Panc1 (cell line): Measurements from ENCODE around the gene PSMD1. TPM values are rescaled to one million over a fixed set of nuclear protein-coding genes. Genes with fewer than 3 reads are reported as not detected.

Experiments used
- ATAC-seq: fragments of 200-7000 bp; cut with Tn5 transposase; 2 replicates; pipeline ENCODE4 v1.9.1; 2020; ENCODE audit warnings: mild to moderate bottlenecking, moderate library complexity
- BruUV-seq: library from RNA; stranded (reverse); fragments of 400-500 nt; replicated peaks from 2 replicates; lab custom pipeline; 2021; lab: Mats Ljungman, UMichigan
- CTCF ChIA-PET: fragments of 300-600 bp; sonication (Branson Sonifier 250); formaldehyde crosslinking; loops from one replicate; lab custom pipeline; 2022; ENCODE audit warnings: antibody characterized with exemption; lab: Charles Lee
- POLR2A ChIA-PET: fragments of 300-600 bp; sonication (Branson Sonifier 250); formaldehyde crosslinking; loops from one replicate; lab custom pipeline; 2022; ENCODE audit warnings: antibody characterized with exemption; lab: Charles Lee
- DNase-seq: peaks from one replicate; pipeline ENCODE4 v3.0.0-alpha.2; 2010; ENCODE audit warnings: low read depth, low spot score
- H3K27ac ChIP-seq: 2 replicates; pipeline ENCODE4 v1.5.1; 2011; ENCODE audit warnings: mild to moderate bottlenecking, low read length, inconsistent platforms
- H3K27me3 ChIP-seq: fragments of 200-500 bp; sonication (Bioruptor generic); 2 replicates; pipeline ENCODE4 v1.6.0; 2014; ENCODE audit warnings: low read length, inconsistent platforms; ENCODE audit not compliant: control insufficient read depth, insufficient read depth
- H3K36me3 ChIP-seq: fragments of 200-500 bp; sonication (Bioruptor generic); 2 replicates; pipeline ENCODE4 v1.5.1; 2014; ENCODE audit warnings: inconsistent platforms, mild to moderate bottlenecking, low read length, moderate library complexity; ENCODE audit not compliant: control insufficient read depth, insufficient read depth
- H3K4me1 ChIP-seq: 2 replicates; pipeline ENCODE4 v1.5.1; 2011; ENCODE audit warnings: inconsistent platforms, mild to moderate bottlenecking, low read length, moderate library complexity; ENCODE audit not compliant: control insufficient read depth, insufficient read depth
- H3K4me3 ChIP-seq, 2 experiments: 2 replicates each; pipeline ENCODE4 v1.5.1; 2011 to 2012; ENCODE audit warnings: low read depth in 2 of 2, low read length in 2 of 2, mild to moderate bottlenecking in 2 of 2, inconsistent platforms in 1 of 2, moderate library complexity in 1 of 2
- H3K9me3 ChIP-seq: fragments of 200-500 bp; sonication (Bioruptor generic); 2 replicates; pipeline ENCODE4 v1.5.1; 2014; ENCODE audit warnings: low read depth, mild to moderate bottlenecking, inconsistent platforms, low read length, moderate library complexity; ENCODE audit not compliant: control insufficient read depth, insufficient read depth
- CTCF ChIP-seq: fragments of 450-650 bp; IDR thresholded peaks from 2 replicates; pipeline ENCODE4 v1.5.1; 2017; ENCODE audit warnings: mild to moderate bottlenecking
- POLR2AphosphoS5 ChIP-seq: IDR thresholded peaks from 2 replicates; pipeline ENCODE4 v1.6.1; 2012; ENCODE audit warnings: mild to moderate bottlenecking, low read depth, low read length, moderate library complexity
- REST ChIP-seq, 2 experiments: IDR thresholded peaks; 2 replicates each; pipeline ENCODE4 v1.6.1; 2011 to 2012; ENCODE audit warnings: low read depth in 2 of 2, control low read depth in 1 of 2, low read length in 1 of 2, mild to moderate bottlenecking in 1 of 2, moderate library complexity in 1 of 2; ENCODE audit not compliant: insufficient read depth in 1 of 2
- SIN3A ChIP-seq: IDR thresholded peaks from 2 replicates; pipeline ENCODE4 v1.6.1; 2012; ENCODE audit warnings: low read depth, mild to moderate bottlenecking, low read length, moderate library complexity, borderline replicate concordance; ENCODE audit not compliant: insufficient read depth
- TCF7L2 ChIP-seq: IDR thresholded peaks from 2 replicates; pipeline ENCODE4 v1.6.1; 2011; ENCODE audit warnings: mild to moderate bottlenecking, low read depth, low read length, inconsistent platforms
- in situ Hi-C: cut with HindIII; loops from 2 replicates; pipeline ENCODE4 v1.10.0; 2016; ENCODE audit warnings: low sequenced_read_pairs, low pct_unique_long_range_greater_than_20kb
- intact Hi-C: fragments of 100-400 bp; cut with micrococcal nuclease; formaldehyde crosslinking; loops from one replicate; pipeline ENCODE4 v1.10.0; 2022; ENCODE audit not compliant: unreplicated experiment
- total RNA-seq: library from RNA; stranded (reverse); gene quantifications from one replicate; pipeline ENCODE4 v1.2.1, GENCODE V29; 2021; ENCODE audit not compliant: unreplicated experiment

The PSMD1 gene
- total RNA-seq, 1 experiment from 2014 or later: 146 TPM

DNA sequence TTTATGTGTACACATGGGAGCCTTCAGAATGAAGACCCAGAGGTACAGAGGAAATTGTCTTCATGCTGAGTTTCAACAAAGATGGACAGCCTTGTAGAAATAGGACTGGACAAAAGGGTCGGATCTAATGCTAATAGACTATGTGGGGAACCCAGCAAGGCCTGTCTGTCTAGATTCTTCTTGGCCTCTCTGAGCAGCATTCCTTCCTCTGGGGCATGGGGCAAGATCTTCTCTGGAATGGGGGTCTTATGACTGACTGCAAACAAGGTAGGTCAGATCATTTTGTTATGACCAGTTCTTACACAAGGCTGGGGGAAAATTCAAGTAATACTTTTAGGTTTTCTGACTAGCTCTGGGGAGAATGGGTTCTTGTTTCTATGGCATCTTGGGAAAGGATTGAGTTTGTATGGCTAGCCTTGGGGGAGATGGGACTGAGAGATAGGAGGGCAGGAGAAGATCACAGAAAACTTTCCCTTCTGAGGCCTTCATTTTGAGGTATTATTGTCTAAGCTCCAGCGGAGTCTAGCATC is 46.4 kb upstream of the PSMD1 start:
- H3K4me1 ChIP-seq: no peaks in the 10 kb centered on the region
- intact Hi-C loops (no loop called here), in situ Hi-C loops (no loop called here)
- no peaks in the 10 kb centered on the region for H3K36me3 ChIP-seq
- no peak overlapping the region for H3K4me3 ChIP-seq
- no peaks in the 10 kb centered on the region for H3K27me3 ChIP-seq
- no peaks in the 10 kb centered on the region for H3K9me3 ChIP-seq
- TF ChIP-seq POLR2AphosphoS5 (no peak), TCF7L2 (no peak), REST (IDR thresholded peaks at IDR 0.05; ENCODE audit: insufficient read depth in 1 of 2, low read depth in 2 of 2, low read length in 1 of 2) (no peak), CTCF (no peak)
- no peak overlapping the region for H3K27ac ChIP-seq
- DNase-seq: no peak
- ChIA-PET POLR2A (no interaction called here), CTCF (no interaction called here)
- ATAC-seq: no peak
- BruUV-seq: no TSS peak

- ATAC-seq (no peak), DNase-seq (no peak)
- H3K4me1 ChIP-seq: no peaks in the 10 kb centered on the region
- intact Hi-C loops: no loop called here
- ChIA-PET POLR2A (no interaction called here), CTCF (interaction anchor here (0.7 kb wide), 1 partner anchor 24 kb away, joined by 5 read pairs; no protein-coding TSS in a partner anchor)
- H3K27me3 ChIP-seq: no peaks in the 10 kb centered on the region
- in situ Hi-C loops: no loop called here
- H3K36me3 ChIP-seq: no peaks in the 10 kb centered on the region
- TF ChIP-seq POLR2AphosphoS5 (no peak), SIN3A (no peak), TCF7L2 (no peak), REST (IDR thresholded peaks at IDR 0.05; ENCODE audit: insufficient read depth in 1 of 2, low read depth in 2 of 2, low read length in 1 of 2) (no peak), CTCF (no peak)
- no TSS peak for BruUV-seq
- no peak overlapping the region for H3K4me3 ChIP-seq
- H3K27ac ChIP-seq: no peak overlapping the region
- H3K9me3 ChIP-seq: no peaks in the 10 kb centered on the region
Observed at GRCh38 chr2:231011526-231011925, 45.1 kb upstream of the PSMD1 start.
